Measurements from ENCODE around the gene PCYT2.

The PCYT2 gene

GRCh38 chr17:81931189-81931556 lies 20.0 kb upstream of the PCYT2 start:
- no peaks in the 10 kb centered on the region for H3K27me3 ChIP-seq (ENCODE audit: insufficient read depth, low read length)
- no peaks in the 10 kb centered on the region for H3K36me3 ChIP-seq (ENCODE audit: insufficient read depth, low read length)
- no peak overlapping the region for H3K27ac ChIP-seq (ENCODE audit: low read depth, low read length)
- peaks cover under 1% of the 10 kb centered on the region for H3K4me1 ChIP-seq (ENCODE audit: control insufficient read depth, insufficient read depth, low read length, unreplicated experiment)
- peaks cover 12% of the 10 kb centered on the region for H3K79me2 ChIP-seq (ENCODE audit: control insufficient read depth, insufficient read depth, low read length, unreplicated experiment)
- no peak overlapping the region for H3K4me3 ChIP-seq (ENCODE audit: low read depth, low read length)
- H2AFZ ChIP-seq (ENCODE audit: low read length, unreplicated experiment): no peak overlapping the region

DNA sequence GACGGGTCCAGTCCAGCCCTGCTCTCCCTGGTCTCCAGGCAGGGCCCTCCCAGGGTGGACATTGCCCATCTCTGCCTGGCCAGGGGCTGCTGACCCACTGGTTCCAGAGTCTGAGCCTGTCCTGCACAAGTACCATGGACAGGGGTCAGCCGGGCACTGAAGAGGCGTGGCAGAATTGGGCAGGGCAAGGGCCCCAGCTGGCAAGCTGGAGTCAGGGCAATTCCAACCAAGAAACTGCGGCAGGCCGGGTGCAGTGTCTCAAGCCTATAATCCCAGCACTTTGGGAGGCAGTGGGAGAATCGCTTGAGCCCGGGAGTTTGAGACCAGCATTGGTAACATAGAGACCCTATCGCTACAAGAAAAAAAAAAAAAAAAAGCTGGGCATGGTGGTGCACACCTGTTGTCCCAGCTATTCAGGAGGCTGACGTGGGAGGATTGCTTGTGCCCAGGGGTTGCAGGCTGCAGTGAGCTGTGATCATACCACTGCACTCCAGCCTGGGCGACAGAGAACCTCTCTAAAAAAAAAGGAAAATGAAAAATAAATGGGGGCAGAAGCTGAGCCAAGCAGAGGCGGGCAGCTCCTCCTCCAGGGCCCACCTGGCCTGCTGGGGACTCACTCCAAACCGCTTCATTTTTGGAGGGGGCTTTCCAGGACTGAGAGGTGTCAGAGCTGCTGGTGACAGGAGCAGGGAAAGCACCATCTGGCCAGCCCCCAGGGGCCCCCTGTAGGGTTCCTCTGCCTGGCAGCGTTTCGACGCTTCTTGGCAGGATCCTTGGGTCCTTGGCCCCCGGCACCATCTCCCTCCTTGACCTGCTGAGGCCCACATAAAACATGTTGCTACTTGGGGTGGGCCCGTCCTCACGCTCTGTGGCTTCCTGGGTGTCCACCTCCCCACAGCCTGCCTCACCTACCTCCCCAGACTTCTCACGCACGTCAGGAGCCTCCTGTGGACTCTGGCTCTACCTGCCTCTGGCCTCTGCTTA lies 19.2 kb upstream of the PCYT2 start:
- no peak overlapping the region for H2AFZ ChIP-seq (ENCODE audit: low read length, unreplicated experiment)
- no peak overlapping the region for H3K27ac ChIP-seq (ENCODE audit: low read depth, low read length)

GRCh38 chr17:81929253-81930141 lies 18.3 kb upstream of the PCYT2 start:
- no peaks in the 10 kb centered on the region for H3K27me3 ChIP-seq (ENCODE audit: insufficient read depth, low read length)
- H3K4me3 ChIP-seq (ENCODE audit: low read depth, low read length): no peak overlapping the region; the same call in 1 of the 2 replicates
- H3K36me3 ChIP-seq (ENCODE audit: insufficient read depth, low read length): no peaks in the 10 kb centered on the region
- H3K4me1 ChIP-seq (ENCODE audit: control insufficient read depth, insufficient read depth, low read length, unreplicated experiment): peaks cover 14% of the 10 kb centered on the region
- H3K79me2 ChIP-seq (ENCODE audit: control insufficient read depth, insufficient read depth, low read length, unreplicated experiment): peaks cover 23% of the 10 kb centered on the region
- no peak overlapping the region for H3K27ac ChIP-seq (ENCODE audit: low read depth, low read length)
- H2AFZ ChIP-seq (ENCODE audit: low read length, unreplicated experiment): no peak overlapping the region

More for the DNA sequence above, 19.2 kb upstream of the PCYT2 start:
- Histone ChIP-seq H3K36me3 (ENCODE audit: insufficient read depth, low read length) (no peaks in the 10 kb centered on the region), H3K79me2 (ENCODE audit: control insufficient read depth, insufficient read depth, low read length, unreplicated experiment) (peaks cover 14% of the 10 kb centered on the region), H3K27me3 (ENCODE audit: insufficient read depth, low read length) (no peaks in the 10 kb centered on the region), H3K4me3 (ENCODE audit: low read depth, low read length) (no peak overlapping the region), H3K4me1 (ENCODE audit: control insufficient read depth, insufficient read depth, low read length, unreplicated experiment) (peaks cover 7% of the 10 kb centered on the region)

GRCh38 chr17:81928544-81929252 lies 17.5 kb upstream of the PCYT2 start:
- no peak overlapping the region for H3K27ac ChIP-seq (ENCODE audit: low read depth, low read length)
- no peaks in the 10 kb centered on the region for H3K36me3 ChIP-seq (ENCODE audit: insufficient read depth, low read length)
- H3K4me1 ChIP-seq (ENCODE audit: control insufficient read depth, insufficient read depth, low read length, unreplicated experiment): peaks cover 22% of the 10 kb centered on the region
- H3K79me2 ChIP-seq (ENCODE audit: control insufficient read depth, insufficient read depth, low read length, unreplicated experiment): peaks cover 31% of the 10 kb centered on the region
- H3K4me3 ChIP-seq (ENCODE audit: low read depth, low read length): peak overlapping the region; percentile 85
- H3K27me3 ChIP-seq (ENCODE audit: insufficient read depth, low read length): no peaks in the 10 kb centered on the region
- peak overlapping the region; percentile 79 for H2AFZ ChIP-seq (ENCODE audit: low read length, unreplicated experiment)

- no peaks in the 10 kb centered on the region for H3K36me3 ChIP-seq (ENCODE audit: insufficient read depth, low read length)
- peak within 1 kb of the TSS; percentile 94 for H3K4me3 ChIP-seq (ENCODE audit: low read depth, low read length)
- H3K27me3 ChIP-seq (ENCODE audit: insufficient read depth, low read length): no peaks in the 10 kb centered on the region
- H3K4me1 ChIP-seq (ENCODE audit: control insufficient read depth, insufficient read depth, low read length, unreplicated experiment): peaks cover 26% of the 10 kb centered on the region
- peak within 1 kb of the TSS; percentile 88 for H3K27ac ChIP-seq (ENCODE audit: low read depth, low read length)
- H2AFZ ChIP-seq (ENCODE audit: low read length, unreplicated experiment): peak within 1 kb of the TSS; percentile 79
- peaks cover 38% of the 10 kb centered on the region for H3K79me2 ChIP-seq (ENCODE audit: control insufficient read depth, insufficient read depth, low read length, unreplicated experiment)
Measured at GRCh38 chr17:81927653-81928543, 16.7 kb upstream of the PCYT2 start, which contains the start of gene MAFG. Gene MAFG (minus strand): TSS chr17:81927735. CDS start chr17:81923185, 4,550 bp downstream.

DNA sequence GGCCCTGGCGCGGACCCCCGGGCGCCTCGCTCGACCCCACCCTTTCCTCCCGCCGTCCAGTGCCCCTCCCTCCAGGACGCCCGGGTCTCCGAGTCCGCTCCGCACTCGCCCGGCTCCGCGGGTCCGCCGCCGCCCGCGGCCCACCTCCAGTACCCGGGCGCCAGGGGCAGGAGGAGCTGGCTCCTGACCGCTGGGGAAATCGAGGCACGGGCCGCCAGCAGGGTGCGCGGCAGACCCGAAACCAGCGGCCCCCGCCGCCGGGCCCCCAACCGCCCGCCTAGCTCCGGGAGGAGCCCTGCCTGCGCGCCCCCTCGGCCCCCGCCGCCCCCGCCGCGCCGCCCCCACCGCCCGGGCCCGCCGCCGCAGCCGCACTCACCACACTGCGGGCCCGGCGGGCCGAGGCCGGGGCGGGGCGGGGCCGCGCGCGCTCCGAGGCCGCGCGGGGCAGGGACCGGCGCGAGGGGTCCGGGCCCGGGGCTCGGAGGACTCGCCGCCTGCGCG lies 16.0 kb upstream of the PCYT2 start:
- peaks cover 31% of the 10 kb centered on the region for H3K4me1 ChIP-seq (ENCODE audit: control insufficient read depth, insufficient read depth, low read length, unreplicated experiment)
- no peaks in the 10 kb centered on the region; the same call in 1 of the 2 replicates for H3K36me3 ChIP-seq (ENCODE audit: insufficient read depth, low read length)
- peaks cover 45% of the 10 kb centered on the region for H3K79me2 ChIP-seq (ENCODE audit: control insufficient read depth, insufficient read depth, low read length, unreplicated experiment)
- no peak overlapping the region for H2AFZ ChIP-seq (ENCODE audit: low read length, unreplicated experiment)
- peak overlapping the region; percentile 88 for H3K27ac ChIP-seq (ENCODE audit: low read depth, low read length)
- H3K4me3 ChIP-seq (ENCODE audit: low read depth, low read length): peak overlapping the region; percentile 94
- H3K27me3 ChIP-seq (ENCODE audit: insufficient read depth, low read length): no peaks in the 10 kb centered on the region

DNA sequence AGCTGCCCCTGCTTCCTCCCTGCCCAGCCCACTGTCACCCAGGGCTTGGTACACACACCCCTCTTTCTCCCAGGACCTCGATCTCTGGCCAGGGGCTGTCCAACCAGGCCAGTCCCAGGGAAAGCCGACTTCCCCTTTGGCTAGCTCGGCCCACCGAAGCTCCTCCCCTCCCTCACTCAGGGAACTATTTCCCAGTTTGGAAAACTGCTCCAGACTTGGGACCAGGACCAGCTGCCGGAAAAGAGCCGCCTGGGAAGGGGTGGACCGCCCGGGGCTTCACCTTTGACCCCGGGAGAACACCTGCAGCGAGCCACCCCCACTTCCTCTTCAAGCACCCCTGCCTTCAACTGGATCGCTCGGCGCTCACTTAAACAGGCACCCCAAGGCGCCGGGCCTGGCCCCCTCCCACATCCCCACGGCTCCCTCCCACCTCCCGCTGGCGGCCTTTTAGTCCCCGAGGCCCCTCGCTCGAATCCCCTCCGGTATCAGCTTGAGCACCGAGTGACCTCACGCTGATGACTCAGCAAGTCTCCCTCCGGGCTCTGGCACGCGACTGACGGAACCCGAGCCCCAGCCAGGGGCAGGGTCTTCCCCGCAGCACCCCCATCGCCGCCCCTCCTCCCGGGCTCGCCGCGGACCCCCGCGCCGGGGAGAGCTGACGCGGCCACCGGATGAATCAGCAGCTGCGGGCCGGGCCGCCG lies 15.4 kb upstream of the PCYT2 start:
- Histone ChIP-seq H3K79me2 (ENCODE audit: control insufficient read depth, insufficient read depth, low read length, unreplicated experiment) (peaks cover 49% of the 10 kb centered on the region), H2AFZ (ENCODE audit: low read length, unreplicated experiment) (no peak overlapping the region), H3K27me3 (ENCODE audit: insufficient read depth, low read length) (no peaks in the 10 kb centered on the region), H3K27ac (ENCODE audit: low read depth, low read length) (peak overlapping the region; percentile 88), H3K36me3 (ENCODE audit: insufficient read depth, low read length) (no peaks in the 10 kb centered on the region; the same call in 1 of the 2 replicates), H3K4me1 (ENCODE audit: control insufficient read depth, insufficient read depth, low read length, unreplicated experiment) (peaks cover 31% of the 10 kb centered on the region), H3K4me3 (ENCODE audit: low read depth, low read length) (peak overlapping the region; percentile 94)

DNA sequence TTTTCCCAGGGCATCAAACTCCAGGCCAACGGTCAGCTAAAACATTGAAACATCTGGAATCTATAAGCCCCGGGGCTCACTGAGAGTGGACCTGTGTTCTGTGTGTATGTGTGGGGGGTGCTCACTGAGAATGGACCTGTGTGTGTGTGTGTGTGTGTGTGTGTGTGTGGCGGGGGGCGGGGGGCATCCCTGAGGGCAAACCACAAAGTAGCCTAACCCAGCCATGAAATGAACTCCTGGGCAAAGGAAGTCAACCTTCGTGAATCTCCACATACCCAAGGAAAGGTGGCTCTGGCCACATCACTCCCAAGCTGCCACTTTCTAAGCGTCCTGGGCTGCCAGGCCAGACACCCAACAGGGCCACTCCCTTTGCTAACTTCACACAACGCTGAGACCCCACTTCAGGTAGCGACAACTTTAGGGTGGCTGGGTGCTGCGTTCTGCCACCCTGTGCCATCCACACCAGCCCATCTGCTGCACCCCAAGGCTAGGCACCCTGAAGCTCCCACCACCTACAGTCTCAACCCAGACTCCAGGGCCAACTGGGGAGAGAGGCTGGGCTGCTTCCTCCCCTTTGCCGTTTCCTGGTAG lies 14.8 kb upstream of the PCYT2 start:
- H3K27ac ChIP-seq (ENCODE audit: low read depth, low read length): peak overlapping the region; percentile 88

More for the DNA sequence above, 14.8 kb upstream of the PCYT2 start:
- peaks cover 31% of the 10 kb centered on the region for H3K4me1 ChIP-seq (ENCODE audit: control insufficient read depth, insufficient read depth, low read length, unreplicated experiment)
- H3K27me3 ChIP-seq (ENCODE audit: insufficient read depth, low read length): no peaks in the 10 kb centered on the region
- peaks cover 53% of the 10 kb centered on the region for H3K79me2 ChIP-seq (ENCODE audit: control insufficient read depth, insufficient read depth, low read length, unreplicated experiment)
- H3K36me3 ChIP-seq (ENCODE audit: insufficient read depth, low read length): no peaks in the 10 kb centered on the region; the same call in 1 of the 2 replicates
- peak overlapping the region; percentile 94 for H3K4me3 ChIP-seq (ENCODE audit: low read depth, low read length)
- H2AFZ ChIP-seq (ENCODE audit: low read length, unreplicated experiment): no peak overlapping the region

Measured in ACC112 (cell line).